Hair follicular keratinocyte (primary cell): ENCODE measurements around the gene ZNF621. TPM values are rescaled to one million over a fixed set of nuclear protein-coding genes. Genes with fewer than 3 reads are reported as not detected.

Experiments
- total RNA-seq: library from RNA; depleted of rRNA; stranded (reverse); fragments of >200 nt; gene quantifications from 2 replicates; pipeline ENCODE4 v1.2.3, GENCODE V29; 2015

Gene ZNF621
- total RNA-seq: 4.2 and 7.0 TPM in 2 replicates

DNA sequence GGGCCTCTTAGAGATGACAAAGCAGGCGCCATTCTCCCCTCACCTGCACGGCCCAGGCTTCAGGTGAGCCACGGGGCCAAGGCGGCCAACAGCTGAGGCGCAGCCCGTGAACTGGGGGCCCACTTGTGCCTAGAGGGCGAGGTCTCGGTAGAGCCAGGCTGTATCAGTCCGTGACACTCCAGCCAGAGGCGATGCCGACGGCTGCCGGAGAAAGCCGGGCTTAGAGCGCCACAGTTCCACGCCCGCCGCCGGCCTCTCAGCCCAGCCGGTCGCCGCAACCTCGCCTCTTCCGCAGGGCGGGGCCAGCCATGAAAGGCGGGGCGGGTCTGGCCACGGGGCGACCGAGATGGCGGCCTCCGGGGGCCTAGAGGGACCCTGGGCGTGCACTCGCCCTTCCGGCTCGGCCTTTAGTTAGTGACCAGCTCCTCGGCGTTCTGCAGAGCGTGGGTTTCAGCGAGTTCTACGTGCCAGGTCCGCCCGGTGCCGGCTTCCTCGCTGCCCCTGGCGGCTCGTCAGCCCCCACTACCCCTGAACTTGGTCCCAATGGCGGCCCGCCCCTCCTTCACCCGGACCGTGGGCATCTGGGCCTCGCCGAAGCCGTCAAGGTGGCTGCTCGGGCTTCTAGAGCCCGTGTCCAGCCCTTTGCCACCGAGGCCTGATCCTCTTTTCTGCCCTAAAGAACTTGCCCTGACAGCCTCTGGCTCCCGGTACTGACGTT, at the start of gene ZNF621:
TSS of gene ZNF621 (plus strand) at position 393 of the 718 bp plus-strand sequence. CDS start 881 bp downstream, outside the sequence.

DNA sequence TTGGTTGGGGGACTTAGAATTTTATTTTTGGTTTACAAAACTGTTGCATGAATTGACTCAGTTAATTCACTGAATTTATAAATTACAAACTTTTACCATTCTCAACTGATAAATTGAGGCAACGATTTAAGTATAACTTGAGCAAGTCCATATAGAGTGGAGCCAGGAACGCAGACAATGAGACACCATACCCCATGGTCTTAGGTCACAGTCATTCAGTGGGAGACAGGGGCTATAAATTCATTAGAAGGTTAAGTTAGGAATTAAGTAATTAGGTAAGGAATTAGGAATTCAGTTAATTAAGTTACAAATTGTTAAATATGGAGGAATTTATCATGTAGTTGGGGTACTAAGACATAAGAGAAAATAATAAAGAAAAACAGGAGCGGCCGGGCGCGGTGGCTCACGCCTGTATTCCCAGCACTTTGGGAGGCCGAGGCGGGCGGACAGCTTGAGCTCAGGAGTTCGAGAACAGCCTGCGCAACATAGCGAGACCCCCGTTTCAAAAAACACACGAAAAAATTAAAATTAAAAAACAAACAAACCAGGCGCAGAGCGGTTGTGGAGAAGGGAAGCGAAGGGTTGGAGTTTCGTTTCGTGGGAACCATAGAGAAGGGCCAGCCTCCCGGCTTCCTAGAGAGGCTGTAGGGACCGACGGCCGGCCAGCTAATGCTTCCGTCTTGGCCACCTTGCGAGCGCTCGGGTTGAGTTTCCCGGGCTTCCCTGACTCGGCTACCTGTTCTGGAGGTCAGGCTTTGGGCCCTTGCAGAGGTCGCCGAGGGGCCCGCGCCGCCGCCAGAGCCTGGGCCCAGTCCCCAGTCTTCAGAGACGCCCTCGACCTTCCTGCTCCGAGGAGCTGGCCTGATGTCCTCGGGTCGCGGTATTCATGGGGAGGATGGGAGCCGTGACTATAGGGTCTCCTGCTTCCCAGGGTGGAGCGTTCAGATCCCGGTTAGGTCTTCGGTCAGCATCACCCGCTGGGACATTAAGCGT, 48.0 kb upstream of the ZNF621 start, which contains the start of gene ZNF619:
TSS of gene ZNF619 (plus strand) at position 645 of the 993 bp plus-strand sequence. CDS start 858 bp downstream, outside the sequence.

DNA sequence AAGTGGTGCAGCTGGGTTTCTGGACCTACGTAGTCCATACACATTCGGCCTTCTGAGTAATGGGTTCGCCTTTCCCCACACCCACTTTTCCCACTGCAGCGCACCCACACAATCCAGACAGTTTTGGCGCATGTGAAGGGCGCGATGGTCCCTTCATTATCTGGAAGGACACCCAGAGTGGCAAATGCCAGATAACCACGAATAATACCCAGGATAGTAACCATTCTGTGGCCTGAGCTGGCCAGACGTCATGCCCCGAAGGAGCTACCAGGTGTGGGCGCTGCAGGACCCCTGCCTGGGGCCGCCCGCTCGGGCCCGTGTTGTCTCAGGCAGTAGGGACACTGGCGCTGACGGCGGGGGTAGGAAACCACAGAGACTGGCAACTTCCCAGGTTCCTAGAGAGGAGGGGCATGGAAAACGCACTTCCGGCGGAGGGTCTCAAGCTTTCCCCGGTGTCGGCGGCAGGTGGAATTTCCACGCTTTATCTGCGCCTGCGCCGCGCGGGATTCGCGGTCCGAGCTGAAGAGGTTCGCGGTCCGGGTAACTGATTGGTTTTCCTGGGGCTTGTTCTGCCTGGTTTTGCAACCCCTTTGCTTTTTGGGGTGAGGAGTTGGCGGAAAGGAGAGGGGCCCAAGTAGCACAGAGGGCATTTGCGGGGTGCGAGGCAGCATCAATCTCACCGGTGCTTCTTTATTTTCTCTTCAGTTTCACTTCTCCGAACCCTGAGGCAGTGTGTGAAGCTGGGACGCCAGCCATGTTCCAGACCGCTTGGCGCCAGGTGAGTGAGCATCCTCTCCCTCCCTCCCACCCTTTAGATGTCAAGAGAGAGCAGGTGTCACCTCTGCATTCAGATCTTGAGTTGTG, 18.9 kb upstream of the ZNF621 start, which contains the start of gene ZNF620:
TSS of gene ZNF620 (plus strand) at position 441 of the 864 bp plus-strand sequence. CDS start at position 755, 314 bp downstream.

Other genes starting within 250 kb of the ZNF621 start
- gene EIF1B, start 215.3 kb upstream of the ZNF621 start, total RNA-seq: 12.7 and 25.3 TPM in 2 replicates
- 6.3 and 12.2 TPM in 2 replicates for gene ENTPD3, start 137.8 kb upstream of the ZNF621 start, total RNA-seq
- gene RPL14, start 67.6 kb upstream of the ZNF621 start, total RNA-seq: 524 and 585 TPM in 2 replicates
- 2.5 and 3.6 TPM in 2 replicates for gene ZNF619, start 47.8 kb upstream of the ZNF621 start, total RNA-seq
- gene ZNF620, start 18.9 kb upstream of the ZNF621 start, total RNA-seq: 0.39 and 0.72 TPM in 2 replicates